ENCODE data around the gene RNASE9. TPM values are rescaled to one million over a fixed set of nuclear protein-coding genes. Genes with fewer than 3 reads are reported as not detected.
"Not testable (repeated sequence)": the region's sequence is repeated elsewhere in the genome, so short reads cannot be mapped to it uniquely, and the experiment has no call there.

RNASE9 gene
- total RNA-seq, 4 donors from 2014 or later = not detected

GRCh38 chr14:20602583-20602982 is 41.7 kb upstream of the RNASE9 start:
- Histone ChIP-seq H3K4me3 (no peak overlapping the region), H3K27me3 (no peaks in the 10 kb centered on the region), H3K4me1 (no peaks in the 10 kb centered on the region), H3K27ac (no peak overlapping the region), H3K36me3 (no peaks in the 10 kb centered on the region), H3K9me3 (no peaks in the 10 kb centered on the region)
- TF ChIP-seq POLR2A (IDR thresholded peaks at IDR 0.05) = no peak
- TF ChIP-seq CTCF (IDR thresholded peaks at IDR 0.05 in 4 of 5, conservative IDR thresholded peaks at IDR 0.05 in 1 of 5) = no peak
- DNase-seq = no peak
- in situ Hi-C loops (cut with MboI; ENCODE audit: low sequenced_read_pairs in 4 of 4) (loop anchor here in 2 of 4 donors (10.0 to 25.0 kb wide), 2 partner anchors 190 to 278 kb away; partner anchors contain the start of gene TEP1 (in 2 of the 2)), intact Hi-C loops (cut with DNase I; ENCODE audit: low total_unique reads) (no loop called here)
- ATAC-seq = no peak

- ATAC-seq (no peak), DNase-seq (no peak)
- Histone ChIP-seq H3K4me1 (no peaks in the 10 kb centered on the region), H3K4me3 (no peak overlapping the region), H3K36me3 (no peaks in the 10 kb centered on the region), H3K9me3 (no peaks in the 10 kb centered on the region), H3K27ac (no peak overlapping the region), H3K27me3 (no peaks in the 10 kb centered on the region)
- in situ Hi-C loops (cut with MboI; ENCODE audit: low sequenced_read_pairs in 4 of 4) (loop anchor here in 2 of 4 donors (10.0 to 25.0 kb wide), 2 partner anchors 189 to 277 kb away; partner anchors contain the start of gene TEP1 (in 2 of the 2)), intact Hi-C loops (cut with DNase I; ENCODE audit: low total_unique reads) (no loop called here)
- no peak for TF ChIP-seq CTCF (IDR thresholded peaks at IDR 0.05 in 4 of 5, conservative IDR thresholded peaks at IDR 0.05 in 1 of 5)
- TF ChIP-seq POLR2A (IDR thresholded peaks at IDR 0.05) = no peak
Observed at GRCh38 chr14:20601522-20601921, 40.7 kb upstream of the RNASE9 start.

DNA sequence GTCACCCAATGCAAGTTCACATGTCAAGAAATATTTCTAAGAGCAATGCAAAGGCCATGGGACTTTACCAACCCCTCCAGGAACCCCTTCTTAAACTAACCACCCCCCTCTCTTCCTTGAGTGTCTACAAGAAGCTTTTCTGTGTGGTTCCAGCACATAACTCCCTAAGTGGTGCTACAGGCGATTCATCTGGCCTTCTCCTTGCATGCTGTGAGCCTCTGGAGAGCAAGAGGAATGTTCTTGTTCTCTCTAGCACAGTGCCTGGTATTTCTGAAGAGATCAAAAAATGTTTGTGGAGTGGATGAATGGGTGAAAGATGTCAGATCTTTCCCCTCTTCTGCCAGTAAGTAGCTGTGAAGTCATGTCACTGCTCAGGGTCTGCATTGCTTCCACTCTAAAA is 36.3 kb upstream of the RNASE9 start:
- in situ Hi-C loops (cut with MboI; ENCODE audit: low sequenced_read_pairs in 4 of 4) (no loop called here), intact Hi-C loops (cut with DNase I; ENCODE audit: low total_unique reads) (no loop called here)
- H3K4me3 ChIP-seq = no peak overlapping the region
- DNase-seq = no peak
- ATAC-seq = no peak
- H3K4me1 ChIP-seq = no peaks in the 10 kb centered on the region
- H3K9me3 ChIP-seq = no peaks in the 10 kb centered on the region
- no peaks in the 10 kb centered on the region for H3K36me3 ChIP-seq
- TF ChIP-seq CTCF (IDR thresholded peaks at IDR 0.05 in 4 of 5, conservative IDR thresholded peaks at IDR 0.05 in 1 of 5) = no peak
- TF ChIP-seq POLR2A (IDR thresholded peaks at IDR 0.05) = no peak
- peaks cover 0 to 5% (median 0%) of the 10 kb centered on the region in 3 donors for H3K27me3 ChIP-seq
- H3K27ac ChIP-seq = no peak overlapping the region

DNA sequence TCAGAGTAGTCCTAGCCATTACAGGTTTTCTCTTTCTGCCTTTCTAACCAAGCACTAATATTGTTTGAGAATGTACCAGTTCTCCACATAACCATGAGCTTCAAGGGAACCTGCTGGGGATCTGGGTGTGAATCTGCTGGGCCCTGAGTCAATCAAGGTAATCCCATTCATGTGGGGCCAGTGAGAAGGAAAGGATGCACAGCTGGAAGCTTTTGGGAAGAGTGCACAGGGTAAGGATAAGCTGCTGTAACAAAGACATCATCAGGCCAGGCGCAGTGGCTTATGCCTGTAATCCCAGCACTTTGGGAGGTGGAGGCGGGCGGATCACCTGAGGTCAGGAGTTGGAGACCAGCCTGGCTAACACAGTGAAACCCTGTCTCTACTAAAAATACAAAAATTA is 34.9 kb upstream of the RNASE9 start:
- intact Hi-C loops (cut with DNase I; ENCODE audit: low total_unique reads); H3K27me3 ChIP-seq; ATAC-seq; H3K9me3 ChIP-seq; DNase-seq; H3K4me1 ChIP-seq; H3K27ac ChIP-seq; in situ Hi-C loops (cut with MboI; ENCODE audit: low sequenced_read_pairs in 4 of 4); H3K36me3 ChIP-seq; H3K4me3 ChIP-seq: not testable (repeated sequence)

DNA sequence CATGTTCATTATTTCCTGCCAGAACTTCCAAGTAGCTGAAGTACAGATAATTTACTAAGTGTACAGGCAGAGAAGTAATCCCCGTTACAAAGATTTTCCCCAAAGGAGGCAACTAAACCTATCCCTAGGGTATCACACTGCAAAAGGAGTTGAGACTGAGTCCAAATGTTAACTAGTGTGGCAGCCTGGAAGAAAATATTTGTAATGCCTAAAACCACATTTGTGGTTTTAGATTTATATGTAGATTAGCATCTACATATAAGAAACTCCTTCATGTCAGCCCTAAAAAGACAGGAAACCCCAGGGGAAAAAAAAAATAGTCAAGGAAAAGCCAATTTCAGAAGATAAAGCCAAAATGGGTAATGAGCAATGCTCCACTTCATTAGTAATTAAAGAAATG is 31.7 kb upstream of the RNASE9 start:
- DNase-seq = no peak
- no peak for TF ChIP-seq POLR2A (IDR thresholded peaks at IDR 0.05)
- no peak for TF ChIP-seq CTCF (IDR thresholded peaks at IDR 0.05 in 4 of 5, conservative IDR thresholded peaks at IDR 0.05 in 1 of 5)
- ATAC-seq = no peak
- H3K4me1 ChIP-seq = no peaks in the 10 kb centered on the region
- intact Hi-C loops (cut with DNase I; ENCODE audit: low total_unique reads) = no loop called here
- peaks cover 0 to 8% (median 6%) of the 10 kb centered on the region in 3 donors for H3K27me3 ChIP-seq
- H3K4me3 ChIP-seq = no peak overlapping the region
- in situ Hi-C loops (cut with MboI; ENCODE audit: low sequenced_read_pairs in 4 of 4) = no loop called here
- H3K9me3 ChIP-seq = no peaks in the 10 kb centered on the region
- H3K27ac ChIP-seq = no peak overlapping the region
- H3K36me3 ChIP-seq = no peaks in the 10 kb centered on the region
